ENCODE data around the gene ZNF831. TPM values are rescaled to one million over a fixed set of nuclear protein-coding genes. Genes with fewer than 3 reads are reported as not detected.

ZNF831 gene
- total and polyA plus RNA-seq, 2 donors, result 2.1 to 2.9 TPM

GRCh38 chr20:59159493-59160376, 3.9 kb upstream of the ZNF831 start:
- peak in 4 of 9 donors; percentile 46 to 83 (median 66) for DNase-seq (ENCODE audit: low read depth in 6 of 9, low spot score in 9 of 9)
- Histone ChIP-seq H3K36me3 (ENCODE audit: control insufficient read depth in 2 of 2, insufficient read depth in 2 of 2, low read length in 1 of 2) (no peaks in the 10 kb centered on the region), H3K4me3 (ENCODE audit: low read length in 2 of 2) (peak overlapping the region; percentile 1 to 23), H3K27me3 (ENCODE audit: control insufficient read depth in 2 of 2, insufficient read depth in 1 of 2, low read length in 1 of 2) (no peaks in the 10 kb centered on the region), H3K4me1 (ENCODE audit: control insufficient read depth in 2 of 2, insufficient read depth in 2 of 2, low read length in 2 of 2) (peaks cover 33 to 51% of the 10 kb centered on the region in 2 donors), H3K27ac (ENCODE audit: low read depth in 1 of 2, low read length in 1 of 2) (peak overlapping the region; percentile 62 to 84), H3K9me3 (ENCODE audit: control insufficient read depth in 2 of 2, insufficient read depth in 1 of 2, low read length in 1 of 2) (no peaks in the 10 kb centered on the region)
- 31% methylated on average over 18 of the region's 18 CpGs for WGBS

- DNase-seq (ENCODE audit: low read depth in 6 of 9, low spot score in 9 of 9), result peak in 1 of 9 donors; percentile 42
- Histone ChIP-seq H3K4me3 (ENCODE audit: low read length in 2 of 2) (peak overlapping the region in 1 of 2 donors; percentile 23), H3K4me1 (ENCODE audit: control insufficient read depth in 2 of 2, insufficient read depth in 2 of 2, low read length in 2 of 2) (peaks cover 38 to 56% of the 10 kb centered on the region in 2 donors), H3K27ac (ENCODE audit: low read depth in 1 of 2, low read length in 1 of 2) (peak overlapping the region; percentile 62 to 84), H3K36me3 (ENCODE audit: control insufficient read depth in 2 of 2, insufficient read depth in 2 of 2, low read length in 1 of 2) (no peaks in the 10 kb centered on the region), H3K27me3 (ENCODE audit: control insufficient read depth in 2 of 2, insufficient read depth in 1 of 2, low read length in 1 of 2) (no peaks in the 10 kb centered on the region), H3K9me3 (ENCODE audit: control insufficient read depth in 2 of 2, insufficient read depth in 1 of 2, low read length in 1 of 2) (no peaks in the 10 kb centered on the region)
- 45% methylated on average over 9 of the region's 9 CpGs for WGBS
Observed at GRCh38 chr20:59160389-59161115, 3.1 kb upstream of the ZNF831 start.

- Histone ChIP-seq H3K36me3 (ENCODE audit: control insufficient read depth in 2 of 2, insufficient read depth in 2 of 2, low read length in 1 of 2) (no peaks in the 10 kb centered on the region), H3K27ac (ENCODE audit: low read depth in 1 of 2, low read length in 1 of 2) (peak overlapping the region in 1 of 2 donors; percentile 84), H3K4me1 (ENCODE audit: control insufficient read depth in 2 of 2, insufficient read depth in 2 of 2, low read length in 2 of 2) (peaks cover 38 to 57% of the 10 kb centered on the region in 2 donors), H3K9me3 (ENCODE audit: control insufficient read depth in 2 of 2, insufficient read depth in 1 of 2, low read length in 1 of 2) (no peaks in the 10 kb centered on the region), H3K27me3 (ENCODE audit: control insufficient read depth in 2 of 2, insufficient read depth in 1 of 2, low read length in 1 of 2) (no peaks in the 10 kb centered on the region), H3K4me3 (ENCODE audit: low read length in 2 of 2) (no peak overlapping the region)
- 30% methylated on average over 2 of the region's 2 CpGs for WGBS
- peak in 1 of 9 donors; percentile 38 for DNase-seq (ENCODE audit: low read depth in 6 of 9, low spot score in 9 of 9)
Observed at GRCh38 chr20:59161721-59162120, 1.9 kb upstream of the ZNF831 start.

GRCh38 chr20:59164686-59165391, 1.2 kb downstream of the ZNF831 start:
- Histone ChIP-seq H3K36me3 (ENCODE audit: control insufficient read depth in 2 of 2, insufficient read depth in 2 of 2, low read length in 1 of 2) (no peaks in the 10 kb centered on the region), H3K4me3 (ENCODE audit: low read length in 2 of 2) (peak overlapping the region in 1 of 2 donors; percentile 16), H3K4me1 (ENCODE audit: control insufficient read depth in 2 of 2, insufficient read depth in 2 of 2, low read length in 2 of 2) (peaks cover 29 to 38% of the 10 kb centered on the region in 2 donors), H3K27ac (ENCODE audit: low read depth in 1 of 2, low read length in 1 of 2) (peak overlapping the region; percentile 36 to 59), H3K9me3 (ENCODE audit: control insufficient read depth in 2 of 2, insufficient read depth in 1 of 2, low read length in 1 of 2) (no peaks in the 10 kb centered on the region), H3K27me3 (ENCODE audit: control insufficient read depth in 2 of 2, insufficient read depth in 1 of 2, low read length in 1 of 2) (no peaks in the 10 kb centered on the region)
- peak in 1 of 9 donors; percentile 61 for DNase-seq (ENCODE audit: low read depth in 6 of 9, low spot score in 9 of 9)
- WGBS, result 54% methylated on average over 9 of the region's 9 CpGs

GRCh38 chr20:59165396-59165795, 1.8 kb downstream of the ZNF831 start:
- peaks cover 24 to 33% of the 10 kb centered on the region in 2 donors for H3K4me1 ChIP-seq (ENCODE audit: control insufficient read depth in 2 of 2, insufficient read depth in 2 of 2, low read length in 2 of 2)
- DNase-seq (ENCODE audit: low read depth in 6 of 9, low spot score in 9 of 9), result no peak
- no peak overlapping the region for H3K4me3 ChIP-seq (ENCODE audit: low read length in 2 of 2)
- H3K27me3 ChIP-seq (ENCODE audit: control insufficient read depth in 2 of 2, insufficient read depth in 1 of 2, low read length in 1 of 2), result no peaks in the 10 kb centered on the region
- 98% methylated on average over 1 of the region's 1 CpG for WGBS
- H3K9me3 ChIP-seq (ENCODE audit: control insufficient read depth in 2 of 2, insufficient read depth in 1 of 2, low read length in 1 of 2), result no peaks in the 10 kb centered on the region
- H3K36me3 ChIP-seq (ENCODE audit: control insufficient read depth in 2 of 2, insufficient read depth in 2 of 2, low read length in 1 of 2), result no peaks in the 10 kb centered on the region
- peak overlapping the region in 1 of 2 donors; percentile 59 for H3K27ac ChIP-seq (ENCODE audit: low read depth in 1 of 2, low read length in 1 of 2)

DNA sequence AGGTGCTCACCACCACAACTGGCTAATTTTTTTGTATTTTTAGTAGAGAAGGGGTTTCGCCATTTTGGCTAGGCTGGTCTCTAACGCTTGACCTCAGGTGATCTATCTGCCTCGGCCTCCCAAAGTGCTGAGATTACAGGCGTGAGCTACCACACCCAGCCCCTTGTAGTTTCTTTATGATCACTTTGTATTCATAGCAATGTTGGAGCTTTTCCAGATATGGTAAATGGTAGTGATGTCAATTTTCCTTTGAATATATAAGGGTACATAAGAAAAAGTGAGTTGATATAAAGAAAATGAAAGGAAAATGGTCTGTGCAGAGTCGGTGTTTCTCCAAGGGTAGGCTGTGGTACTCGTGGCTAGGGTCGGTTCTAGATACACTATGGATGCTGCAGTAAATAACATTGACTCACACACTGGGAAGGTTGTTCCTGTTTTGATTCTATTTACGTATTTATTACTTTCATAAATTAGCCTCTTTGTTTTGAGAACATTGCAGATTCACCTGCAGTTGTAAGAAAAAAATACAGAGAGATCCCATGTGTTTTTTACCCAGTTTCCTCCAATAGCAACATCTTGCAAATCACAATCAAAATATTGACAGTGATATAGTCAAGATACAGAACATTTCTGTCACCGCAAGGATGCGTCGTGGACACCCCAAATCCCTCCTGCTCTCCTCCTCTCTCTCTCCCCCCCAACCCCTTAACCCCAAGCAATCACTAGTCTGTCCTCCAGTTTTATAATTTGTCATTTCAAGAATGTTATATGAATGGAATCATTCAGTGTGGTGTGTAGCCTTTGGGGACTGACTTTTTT, 2.5 kb downstream of the ZNF831 start:
- Histone ChIP-seq H3K27me3 (ENCODE audit: control insufficient read depth in 2 of 2, insufficient read depth in 1 of 2, low read length in 1 of 2) (no peaks in the 10 kb centered on the region), H3K4me3 (ENCODE audit: low read length in 2 of 2) (no peak overlapping the region), H3K9me3 (ENCODE audit: control insufficient read depth in 2 of 2, insufficient read depth in 1 of 2, low read length in 1 of 2) (no peaks in the 10 kb centered on the region), H3K36me3 (ENCODE audit: control insufficient read depth in 2 of 2, insufficient read depth in 2 of 2, low read length in 1 of 2) (no peaks in the 10 kb centered on the region), H3K27ac (ENCODE audit: low read depth in 1 of 2, low read length in 1 of 2) (peak overlapping the region in 1 of 2 donors; percentile 59), H3K4me1 (ENCODE audit: control insufficient read depth in 2 of 2, insufficient read depth in 2 of 2, low read length in 2 of 2) (peaks cover 20 to 26% of the 10 kb centered on the region in 2 donors)
- 76% methylated on average over 11 of the region's 11 CpGs for WGBS
- no peak for DNase-seq (ENCODE audit: low read depth in 6 of 9, low spot score in 9 of 9)

DNA sequence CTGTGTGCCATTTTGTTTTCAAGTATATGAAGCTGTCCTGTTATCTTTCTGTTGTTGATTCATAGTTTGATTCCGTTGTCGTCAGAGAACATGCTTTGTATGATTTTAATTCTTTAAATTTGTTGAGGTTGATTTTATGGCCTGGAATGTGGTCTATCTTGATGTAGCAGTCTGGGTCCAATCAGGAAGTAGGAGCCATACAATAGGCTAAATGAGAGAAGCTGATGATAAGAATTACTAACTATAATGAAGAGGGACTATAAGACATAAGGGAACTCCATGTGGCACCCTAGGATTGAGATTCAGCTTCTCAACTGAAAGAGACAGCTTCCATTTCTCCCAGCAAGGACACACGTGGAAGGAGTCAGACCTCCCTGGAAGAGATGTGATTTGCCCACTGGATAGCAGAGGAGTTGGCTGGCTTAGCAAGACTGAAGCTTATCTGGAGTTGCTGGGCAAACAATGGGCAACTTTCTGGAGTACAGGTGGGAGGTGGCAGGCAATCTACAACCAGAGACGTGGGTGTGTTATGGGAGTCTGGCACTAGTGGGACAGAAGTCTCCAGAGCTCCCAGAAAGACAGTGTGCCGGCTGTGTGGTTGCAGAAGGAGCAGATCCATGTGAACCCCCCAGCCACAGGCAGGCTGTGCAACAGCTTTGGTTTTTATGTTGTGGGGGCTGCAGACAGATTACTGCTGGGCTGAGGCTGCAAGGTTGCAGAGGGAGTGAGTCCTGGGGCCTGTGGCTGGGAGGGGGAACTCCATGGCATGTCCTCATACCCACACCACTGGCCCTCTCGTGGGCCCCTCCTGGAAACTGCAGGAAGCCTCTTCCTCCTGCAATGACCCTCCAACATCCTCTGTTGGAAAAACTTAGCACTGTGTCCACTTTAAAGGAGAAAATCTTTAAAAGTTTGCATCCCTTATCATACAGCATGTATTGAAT, 7.1 kb downstream of the ZNF831 start:
- WGBS, result 92% methylated on average over 6 of the region's 6 CpGs
- Histone ChIP-seq H3K9me3 (ENCODE audit: control insufficient read depth in 2 of 2, insufficient read depth in 1 of 2, low read length in 1 of 2) (peaks cover 0 to 1% of the 10 kb centered on the region in 2 donors), H3K27ac (ENCODE audit: low read depth in 1 of 2, low read length in 1 of 2) (no peak overlapping the region), H3K36me3 (ENCODE audit: control insufficient read depth in 2 of 2, insufficient read depth in 2 of 2, low read length in 1 of 2) (no peaks in the 10 kb centered on the region), H3K27me3 (ENCODE audit: control insufficient read depth in 2 of 2, insufficient read depth in 1 of 2, low read length in 1 of 2) (no peaks in the 10 kb centered on the region), H3K4me1 (ENCODE audit: control insufficient read depth in 2 of 2, insufficient read depth in 2 of 2, low read length in 2 of 2) (peaks cover 0 to 2% of the 10 kb centered on the region in 2 donors), H3K4me3 (ENCODE audit: low read length in 2 of 2) (no peak overlapping the region)
- no peak for DNase-seq (ENCODE audit: low read depth in 6 of 9, low spot score in 9 of 9)
